K562 (cell line): ENCODE data around the gene CCDC60. TPM values are rescaled to one million over a fixed set of nuclear protein-coding genes. Genes with fewer than 3 reads are reported as not detected.

ENCODE experiments used
- ATAC-seq: fragments of 200-7000 bp; cut with Tn5 transposase; 3 replicates; pipeline ENCODE4 v1.9.1; 2020; ENCODE audit warnings: moderate library complexity
- BruUV-seq: library from RNA; stranded (reverse); fragments of 400-500 nt; replicated peaks from 2 replicates; lab custom pipeline; 2021; lab: Mats Ljungman, UMichigan
- CTCF ChIA-PET: fragments of 300-600 bp; formaldehyde crosslinking; extraction: SDS; loops from one replicate; lab custom pipeline; 2021; ENCODE audit warnings: low intra/inter-chr PET ratio; lab: Yijun Ruan, JAX
- POLR2A ChIA-PET: fragments of 300-600, 350-650 bp; sonication (Branson Sonifier 250); formaldehyde crosslinking; extraction: SDS; loops from one replicate; lab custom pipeline; 2021; ENCODE audit warnings: antibody characterized with exemption, inconsistent platforms; lab: Yijun Ruan, JAX
- DNase-seq, 4 experiments: peaks; one replicate each; pipeline versions ENCODE4 v3.0.0 to v3.0.0-alpha.2; 2011 to 2018; ENCODE audit warnings: low spot score in 3 of 4, mixed read lengths in 3 of 4; ENCODE audit errors: extremely low read depth in 1 of 4
- FAIRE-seq: peaks from 2 replicates; lab custom pipeline; 2011; peaks lifted over from hg19 to GRCh38; lab: Jason Lieb, UNC
- H2AFZ ChIP-seq: 2 replicates; pipeline ENCODE4 v1.6.0; 2011; ENCODE audit warnings: low read depth, low read length, control low read depth, inconsistent platforms
- H3K27ac ChIP-seq: fragments of 200-600 bp; 3 replicates; pipeline ENCODE4 v1.8.0; 2011; ENCODE audit warnings: low read depth, mild to moderate bottlenecking, control low read depth, inconsistent platforms, low read length, moderate library complexity, mixed read lengths; ENCODE audit errors: extremely low read depth
- H3K27me3 ChIP-seq, 2 experiments: fragments of 300-600 bp in 1 of 2; 2 replicates in 1 of 2; 3 replicates in 1 of 2; pipeline versions ENCODE4 v1.6.0 to v1.8.0; 2011; ENCODE audit warnings: inconsistent platforms in 2 of 2, low read length in 2 of 2, mild to moderate bottlenecking in 1 of 2, mixed read lengths in 1 of 2, moderate library complexity in 1 of 2; ENCODE audit not compliant: control insufficient read depth in 2 of 2, insufficient read depth in 2 of 2
- H3K36me3 ChIP-seq: fragments of 300-600 bp; 3 replicates; pipeline ENCODE4 v1.8.0; 2011; ENCODE audit warnings: mild to moderate bottlenecking, low read length, inconsistent platforms; ENCODE audit not compliant: control insufficient read depth, insufficient read depth
- H3K4me1 ChIP-seq, 2 experiments: fragments of 200-600 bp in 1 of 2; replicated peaks in 1 of 2; 2 replicates in 1 of 2; 3 replicates in 1 of 2; pipeline versions ENCODE4 v1.5.1 to v1.8.0; 2011; ENCODE audit warnings: inconsistent platforms in 2 of 2, low read length in 2 of 2, mild to moderate bottlenecking in 1 of 2, mixed read lengths in 1 of 2, moderate library complexity in 1 of 2; ENCODE audit not compliant: control insufficient read depth in 2 of 2, insufficient read depth in 2 of 2
- H3K4me2 ChIP-seq: 2 replicates; pipeline ENCODE4 v1.6.1; 2011; ENCODE audit warnings: low read length, control low read depth, inconsistent platforms, mixed read lengths; ENCODE audit not compliant: insufficient read depth
- H3K4me3 ChIP-seq: fragments of 200-600 bp; sonication (generic), shearing (Covaris generic); 2 replicates; pipeline ENCODE4 v1.5.1; 2016; ENCODE audit warnings: control low read depth, inconsistent platforms
- H3K79me2 ChIP-seq: fragments of 200-600 bp; 3 replicates; pipeline ENCODE4 v1.8.0; 2011; ENCODE audit warnings: low read length, inconsistent platforms; ENCODE audit not compliant: control insufficient read depth, insufficient read depth
- H3K9ac ChIP-seq, 2 experiments: 2 replicates each; pipeline versions ENCODE4 v1.6.0 to v1.6.1; 2011; ENCODE audit warnings: low read depth in 2 of 2, low read length in 2 of 2, control low read depth in 1 of 2, inconsistent platforms in 1 of 2, mild to moderate bottlenecking in 1 of 2, mixed read lengths in 1 of 2; ENCODE audit not compliant: insufficient read depth in 1 of 2
- H3K9me1 ChIP-seq: one replicate; pipeline ENCODE4 v1.6.0; 2011; ENCODE audit warnings: inconsistent platforms, mild to moderate bottlenecking, low read length, moderate library complexity; ENCODE audit not compliant: control insufficient read depth, insufficient read depth
- H3K9me3 ChIP-seq: replicated peaks from 2 replicates; pipeline ENCODE4 v1.5.1; 2011; ENCODE audit warnings: low read depth, low read length, inconsistent platforms; ENCODE audit not compliant: control insufficient read depth, insufficient read depth
- H4K20me1 ChIP-seq: replicated peaks from 2 replicates; pipeline ENCODE4 v1.6.1; 2011; ENCODE audit warnings: low read length, inconsistent platforms, mixed read lengths; ENCODE audit not compliant: control insufficient read depth, insufficient read depth
- C11orf30 ChIP-seq: fragments of 450-650 bp; IDR thresholded peaks from 2 replicates; pipeline ENCODE4 v1.6.1; 2016; ENCODE audit warnings: low read depth, mild to moderate bottlenecking
- CREBBP ChIP-seq: IDR thresholded peaks from one replicate; pipeline ENCODE4 v1.6.1; 2012; ENCODE audit warnings: low read depth, mild to moderate bottlenecking, control low read depth, inconsistent platforms, low read length
- ELK3 ChIP-seq: fragments of 450-650 bp; formaldehyde crosslinking; IDR thresholded peaks from 2 replicates; pipeline ENCODE4 v1.4.0; 2020; ENCODE audit warnings: mild to moderate bottlenecking
- ESRRB ChIP-seq: fragments of 250-450 bp; sonication (Bioruptor Pico); IDR thresholded peaks from 2 replicates; pipeline ENCODE4 v1.5.0; 2020; ENCODE audit warnings: mild to moderate bottlenecking, moderate library complexity, borderline replicate concordance
- ETV1 ChIP-seq: fragments of 450-650 bp; conservative IDR thresholded peaks from 2 replicates; pipeline ENCODE4 v1.6.1; 2016; ENCODE audit warnings: missing genetic modification characterization, control low read depth, low read depth, missing compliant biosample characterization
- FOXJ3 ChIP-seq: sonication (generic); formaldehyde crosslinking; IDR thresholded peaks from 2 replicates; pipeline ENCODE4 v1.4.0; 2020; ENCODE audit warnings: mild to moderate bottlenecking, missing genetic modification reagents
- HNRNPK ChIP-seq: fragments of 200-400 bp; formaldehyde crosslinking; IDR thresholded peaks from one replicate; pipeline ENCODE4 v1.6.1; 2018; ENCODE audit warnings: mild to moderate bottlenecking, low read depth, low read length; ENCODE audit not compliant: poor library complexity, severe bottlenecking
- MAFG ChIP-seq: fragments of 450-650 bp; conservative IDR thresholded peaks from 2 replicates; pipeline ENCODE4 v1.6.1; 2016; ENCODE audit warnings: missing genetic modification characterization, missing compliant biosample characterization
- POLR2G ChIP-seq: fragments of 200-400 bp; formaldehyde crosslinking; IDR thresholded peaks from 2 replicates; pipeline ENCODE4 v1.6.1; 2017; ENCODE audit warnings: low read depth, mild to moderate bottlenecking, antibody characterized with exemption, low read length, moderate library complexity
- SFPQ ChIP-seq: fragments of 200-400 bp; formaldehyde crosslinking; IDR thresholded peaks from 2 replicates; pipeline ENCODE4 v1.6.1; 2017; ENCODE audit warnings: mild to moderate bottlenecking, low read depth, low read length, moderate library complexity
- SREBF1 ChIP-seq: fragments of 150-350 bp; IDR thresholded peaks from 2 replicates; pipeline ENCODE4 v1.6.1; 2014; ENCODE audit warnings: antibody characterized with exemption, low read depth, low read length, borderline replicate concordance
- TCF15 ChIP-seq: fragments of 250-450 bp; sonication (Bioruptor Pico); IDR thresholded peaks from 2 replicates; pipeline ENCODE4 v1.8.0; 2022; ENCODE audit warnings: moderate library complexity, mild to moderate bottlenecking, inconsistent platforms
- THRAP3 ChIP-seq: fragments of 450-650 bp; IDR thresholded peaks from 2 replicates; pipeline ENCODE4 v1.6.1; 2016; ENCODE audit warnings: mild to moderate bottlenecking, inconsistent platforms, borderline replicate concordance
- TSHZ1 ChIP-seq: fragments of 250-450 bp; sonication (Bioruptor Pico); IDR thresholded peaks from 2 replicates; pipeline ENCODE4 v1.4.0; 2020; ENCODE audit warnings: mild to moderate bottlenecking, moderate library complexity
- ZNF224 ChIP-seq: sonication (generic); formaldehyde crosslinking; IDR thresholded peaks from 2 replicates; pipeline ENCODE4 v1.8.0; 2022; ENCODE audit warnings: mild to moderate bottlenecking, missing genetic modification reagents
- ZNF780A ChIP-seq: fragments of 250-450 bp; sonication (Bioruptor Pico); IDR thresholded peaks from 2 replicates; pipeline ENCODE4 v1.5.0; 2021; ENCODE audit warnings: mild to moderate bottlenecking
- ZSCAN32 ChIP-seq: fragments of 450-650 bp; formaldehyde crosslinking; IDR thresholded peaks from 2 replicates; pipeline ENCODE4 v1.4.0; 2020; ENCODE audit warnings: mild to moderate bottlenecking, moderate library complexity
- WGBS: fragments of 100-300 bp; shearing (Covaris generic); methylation state at CpG from one replicate; pipeline ENCODE4 v1.1.6; 2016; ENCODE audit warnings: low coverage, mixed read lengths; ENCODE audit not compliant: insufficient coverage; ENCODE audit errors: missing lambda C conversion rate; 5-methylcytosine and 5-hydroxymethylcytosine counted together
- in situ Hi-C: fragments of 300-500 bp; cut with MboI; formaldehyde crosslinking; loops from 4 replicates; pipeline ENCODE4 v1.15.0; 2018; ENCODE audit warnings: inconsistent platforms, mixed read lengths
- intact Hi-C: fragments of 100-400 bp; cut with micrococcal nuclease; formaldehyde crosslinking; loops from 2 replicates; pipeline ENCODE4 v1.14.2; 2022
- polyA plus RNA-seq, 8 experiments: library from polyadenylated mRNA; depleted of rRNA in 4 of 8; stranded (reverse) in 5 of 8; unstranded in 3 of 8; fragments of >200 nt; fragmentation: Nextera tagmentation in 2 of 8; fragmentation: Illumina TruSeq in 1 of 8; extraction: Ambion mirVana in 2 of 8; extraction: Trizol in 1 of 8; gene quantifications; 2 replicates each; pipeline versions ENCODE4 v1.2.1 to v1.2.3, GENCODE V29; 2011 to 2014; ENCODE audit warnings: inconsistent platforms in 1 of 8, missing spikeins in 1 of 8
- total RNA-seq, 7 experiments: library from RNA; depleted of rRNA in 6 of 7; stranded (reverse); fragments of >200 nt in 6 of 7; fragmentation: Illumina TruSeq in 2 of 7; extraction: Trizol in 2 of 7; gene quantifications; 2 replicates each; pipeline versions ENCODE4 v1.2.1 to v1.2.3, GENCODE V29; 2011 to 2021; ENCODE audit warnings: low replicate concordance in 1 of 7

Gene CCDC60
- total and polyA plus RNA-seq, 9 of the 15 experiments (the other 6 are each of a cell fraction or from before 2014, with no cell fraction given): not detected

GRCh38 chr12:119448611-119449131, 114.1 kb downstream of the CCDC60 start:
- 0% methylated on average over 5 of the region's 5 CpGs for WGBS
- H2AFZ ChIP-seq: no peak overlapping the region
- no peak for ATAC-seq
- no peaks in the 10 kb centered on the region for H3K9me3 ChIP-seq
- ChIA-PET POLR2A (no interaction called here), CTCF (no interaction called here)
- H3K36me3 ChIP-seq: no peaks in the 10 kb centered on the region
- H3K27me3 ChIP-seq: no peaks in the 10 kb centered on the region
- H4K20me1 ChIP-seq: no peaks in the 10 kb centered on the region; the same call in 1 of the 2 replicates
- H3K9me1 ChIP-seq: no peaks in the 10 kb centered on the region
- H3K27ac ChIP-seq: no peak overlapping the region
- BruUV-seq: no TSS peak
- no peak for DNase-seq
- no peaks in the 10 kb centered on the region for H3K4me1 ChIP-seq
- intact Hi-C loops (no loop called here), in situ Hi-C loops (no loop called here)
- no peak overlapping the region for H3K9ac ChIP-seq
- H3K4me2 ChIP-seq: no peak overlapping the region
- FAIRE-seq: no peak
- no peak overlapping the region for H3K4me3 ChIP-seq
- no peaks in the 10 kb centered on the region for H3K79me2 ChIP-seq
- TF ChIP-seq ZSCAN32 (no peak), SREBF1 (no peak), ESRRB (no peak), HNRNPK (no peak), SFPQ (no peak), ETV1 (tag) (no peak), CREBBP (no peak), THRAP3 (no peak), ZNF224 (CRISPR knock-in tag) (no peak), TCF15 (CRISPR knock-in tag) (no peak), POLR2G (no peak), C11orf30 (no peak), FOXJ3 (CRISPR knock-in tag) (no peak), TSHZ1 (CRISPR knock-in tag) (no peak), MAFG (tag) (no peak), ELK3 (CRISPR knock-in tag) (no peak), ZNF780A (no peak)
